Heart right ventricle (tissue), 16 donors: ENCODE data around the gene IL22RA1. TPM values are rescaled to one million over a fixed set of nuclear protein-coding genes. Genes with fewer than 3 reads are reported as not detected.
A peak's percentile ranks its signal among the peaks of the same experiment; 100 is the strongest.

Experiments
- ATAC-seq, 8 donors: fragments of 200-7000 bp; cut with Tn5 transposase; one replicate each; pipeline ENCODE4 v1.9.1; 2020; ENCODE audit warnings: mild to moderate bottlenecking in 8 of 8, moderate library complexity in 8 of 8, moderate number of reproducible peaks in 1 of 8
- DNase-seq, 2 donors: peaks; one replicate each; pipeline ENCODE4 v3.0.0-alpha.2; 2020
- H3K27ac ChIP-seq, 10 donors: fragments of 200-600 bp; sonication (generic) in 2 of 10; one replicate each; pipeline versions ENCODE4 v1.5.0 to v1.8.0; 2020 to 2022; ENCODE audit warnings: mild to moderate bottlenecking in 3 of 10
- H3K27me3 ChIP-seq, 7 donors: fragments of 200-600 bp; one replicate each; pipeline ENCODE4 v1.8.0; 2021 to 2022; ENCODE audit warnings: mild to moderate bottlenecking in 2 of 7
- H3K36me3 ChIP-seq, 9 donors: fragments of 200-600 bp; sonication (generic) in 1 of 9; one replicate each; pipeline versions ENCODE4 v1.5.0 to v1.8.0; 2020 to 2022; ENCODE audit warnings: mild to moderate bottlenecking in 2 of 9
- H3K4me1 ChIP-seq, 9 donors: fragments of 200-600 bp; sonication (generic) in 1 of 9; one replicate each; pipeline versions ENCODE4 v1.5.0 to v1.8.0; 2020 to 2022; ENCODE audit warnings: mild to moderate bottlenecking in 4 of 9
- H3K4me3 ChIP-seq, 10 donors: fragments of 200-600 bp; sonication (generic) in 2 of 10; one replicate each; pipeline versions ENCODE4 v1.5.0 to v1.8.0; 2020 to 2022; ENCODE audit warnings: mild to moderate bottlenecking in 7 of 10, moderate library complexity in 2 of 10
- H3K9me3 ChIP-seq, 11 donors: fragments of 200-600 bp in 10 of 11; sonication (generic) in 2 of 11; one replicate each; pipeline versions ENCODE4 v1.5.0 to v1.8.0; 2013 to 2022; ENCODE audit warnings: mild to moderate bottlenecking in 2 of 11, control low read depth in 1 of 11, moderate library complexity in 1 of 11
- CTCF ChIP-seq, 9 donors: fragments of 200-600 bp; sonication (generic) in 2 of 9; IDR thresholded peaks; one replicate each; pipeline versions ENCODE4 v1.5.0 to v1.8.0; 2021 to 2022; ENCODE audit warnings: antibody characterized with exemption in 9 of 9, mild to moderate bottlenecking in 5 of 9, moderate library complexity in 1 of 9
- WGBS, 2 donors: extraction: QIAGEN DNeasy Blood & Tissue Kit; methylation state at CpG; one replicate each; pipeline ENCODE4 v1.1.7; 2013; ENCODE audit warnings: inconsistent platforms in 1 of 2; 5-methylcytosine and 5-hydroxymethylcytosine counted together
- intact Hi-C, 10 donors: fragments of 100-400 bp; cut with DNase I; formaldehyde crosslinking; loops; one replicate each; pipeline versions ENCODE4 v1.11.1 to v1.14.2; 2022
- polyA plus RNA-seq, 2 donors: library from polyadenylated mRNA; stranded (reverse); fragments of 200-250 nt; gene quantifications; one replicate each; pipeline ENCODE4 v1.2.3, GENCODE V29; 2013
- total RNA-seq, 10 donors: library from RNA; stranded (reverse); fragmentation: NEBNext Ultra II Directional in 3 of 10; extraction: Animal tissue kit (Norgen Biotek cat#: 25700) in 3 of 10; gene quantifications; one replicate each; pipeline versions ENCODE4 v1.2.1 to v1.2.4, GENCODE V29; 2021 to 2023
- donor health status: Arrhythmogenic right ventricular cardiomyopathy.
- donor health status: ischemic (EF 13 %, LVEDD 7.1; RV severe dilation, severe dysfunction).
- donor health status: healthy with polysubstance abuse.
- donor health status: DM: no; HTN: yes; CAD: no.
- donor health status: DM: no; HTN: no; CAD: no.
- donor health status: ischemic (EF 25% LVEDD 6.9; RV normal size, moderate dysfunction).
- donor health status: ischemic (EF 25% LVEDD 5.7; RV mildly dilated, moderate dysfunction).
- donor health status: healthy.
- donor health status: DM: yes; HTN: yes; CAD: no.
- donor health status: Ischemic cardiomyopathy.
- donor health status: ischemic (EF 35%, LVEDD 5.7; RV mildly dilated, moderate dysfunction).
- donor health status: nonischemic (EF 11% LVEDD 7.7; RV severe dilation, severe dysfunction).
- donor health status: DM: yes; HTN: yes; CAD: no.
- donor health status: PGD.
- donor health status: ischemic (EF 29% LVEDD 5.4; RV normal size, mild dysfunction).
- donor health status: nonischemic (EF 23%, LVEDD 6.1; RV moderate dilation, normal function).

Gene IL22RA1
- total and polyA plus RNA-seq, 12 donors, result 0.07 to 1.6 (median 0.29) TPM; not detected in 1

- ATAC-seq, result no peak
Measured at GRCh38 chr1:24119489-24119858, 23.5 kb downstream of the IL22RA1 start.

GRCh38 chr1:24118410-24119242 lies 24.3 kb downstream of the IL22RA1 start:
- 78 to 79% methylated on average over 8 of the region's 8 CpGs for WGBS, 2 donors
- peaks cover 0 to 18% (median 16%) of the 10 kb centered on the region in 9 donors for H3K4me1 ChIP-seq
- H3K27me3 ChIP-seq, result peaks cover 0 to 17% (median 6%) of the 10 kb centered on the region in 7 donors
- no peak for TF ChIP-seq CTCF (IDR thresholded peaks at IDR 0.05)
- no peak overlapping the region for H3K27ac ChIP-seq
- no peaks in the 10 kb centered on the region for H3K36me3 ChIP-seq
- DNase-seq (no peak), ATAC-seq (no peak)
- intact Hi-C loops, result no loop called here
- no peak overlapping the region for H3K4me3 ChIP-seq
- H3K9me3 ChIP-seq, result no peaks in the 10 kb centered on the region

More at GRCh38 chr1:24119489-24119858, 23.5 kb downstream of the IL22RA1 start:
- no peak for TF ChIP-seq CTCF (IDR thresholded peaks at IDR 0.05)
- peaks cover 0 to 15% (median 0%) of the 10 kb centered on the region in 7 donors for H3K27me3 ChIP-seq
- H3K4me1 ChIP-seq, result peaks cover 0 to 18% (median 16%) of the 10 kb centered on the region in 9 donors
- intact Hi-C loops, result no loop called here
- H3K36me3 ChIP-seq, result no peaks in the 10 kb centered on the region
- no peak overlapping the region for H3K4me3 ChIP-seq
- no peaks in the 10 kb centered on the region for H3K9me3 ChIP-seq
- 63 to 85% methylated on average over 5 of the region's 5 CpGs for WGBS, 2 donors
- no peak for DNase-seq
- peak overlapping the region in 9 of 10 donors; percentile 10 to 82 (median 72) for H3K27ac ChIP-seq

GRCh38 chr1:24117722-24118409 lies 25.1 kb downstream of the IL22RA1 start:
- Histone ChIP-seq H3K9me3 (no peaks in the 10 kb centered on the region), H3K4me3 (no peak overlapping the region), H3K4me1 (peaks cover 0 to 19% (median 17%) of the 10 kb centered on the region in 9 donors), H3K27ac (no peak overlapping the region), H3K27me3 (peaks cover 0 to 19% (median 8%) of the 10 kb centered on the region in 7 donors), H3K36me3 (no peaks in the 10 kb centered on the region)
- 82 to 84% methylated on average over 14 of the region's 14 CpGs for WGBS, 2 donors
- intact Hi-C loops, result no loop called here
- TF ChIP-seq CTCF (IDR thresholded peaks at IDR 0.05), result no peak
- DNase-seq (no peak), ATAC-seq (no peak)

- Histone ChIP-seq H3K27ac (no peak overlapping the region), H3K4me1 (peaks cover 0 to 26% (median 24%) of the 10 kb centered on the region in 9 donors), H3K36me3 (no peaks in the 10 kb centered on the region), H3K27me3 (peaks cover 0 to 19% (median 8%) of the 10 kb centered on the region in 7 donors), H3K4me3 (no peak overlapping the region), H3K9me3 (no peaks in the 10 kb centered on the region)
- WGBS, 2 donors, result 97 to 100% methylated on average over 2 of the region's 2 CpGs
- no peak for TF ChIP-seq CTCF (IDR thresholded peaks at IDR 0.05)
- intact Hi-C loops, result no loop called here
- ATAC-seq, result no peak
- no peak for DNase-seq
Measured at GRCh38 chr1:24117132-24117531, 25.8 kb downstream of the IL22RA1 start.
